Astrocyte (in vitro differentiated cells and primary cell): ENCODE data around the gene ADGRB3. TPM values are rescaled to one million over a fixed set of nuclear protein-coding genes. Genes with fewer than 3 reads are reported as not detected.

Experiments
- DNase-seq: peaks from one replicate; pipeline ENCODE4 v3.0.0-alpha.2; 2010; ENCODE audit warnings: low read depth
- FAIRE-seq: peaks from 2 replicates; lab custom pipeline; 2011; peaks lifted over from hg19 to GRCh38; lab: Jason Lieb, UNC
- H2AFZ ChIP-seq: 2 replicates; pipeline ENCODE4 v1.6.0; 2012; ENCODE audit warnings: low read depth, low read length, inconsistent platforms
- H3K27ac ChIP-seq: 2 replicates; pipeline ENCODE4 v1.5.1; 2011; ENCODE audit warnings: low read depth, low read length, inconsistent platforms
- H3K27me3 ChIP-seq: 2 replicates; pipeline ENCODE4 v1.6.0; 2011; ENCODE audit warnings: low read length, inconsistent platforms; ENCODE audit not compliant: insufficient read depth
- H3K36me3 ChIP-seq: 2 replicates; pipeline ENCODE4 v1.5.1; 2011; ENCODE audit warnings: low read length, inconsistent platforms; ENCODE audit not compliant: insufficient read depth
- H3K4me1 ChIP-seq: 2 replicates; pipeline ENCODE4 v1.5.1; 2011; ENCODE audit warnings: low read length, inconsistent platforms; ENCODE audit not compliant: insufficient read depth
- H3K4me2 ChIP-seq: 2 replicates; pipeline ENCODE4 v1.6.0; 2012; ENCODE audit warnings: low read length, inconsistent platforms
- H3K4me3 ChIP-seq: 2 replicates; pipeline ENCODE4 v1.5.1; 2011; ENCODE audit warnings: low read depth, mild to moderate bottlenecking, low read length, inconsistent platforms; ENCODE audit not compliant: insufficient read depth
- H3K79me2 ChIP-seq: 2 replicates; pipeline ENCODE4 v1.6.0; 2012; ENCODE audit warnings: mild to moderate bottlenecking, low read length, inconsistent platforms; ENCODE audit not compliant: insufficient read depth
- H3K9ac ChIP-seq: 2 replicates; pipeline ENCODE4 v1.6.0; 2012; ENCODE audit warnings: mild to moderate bottlenecking, low read length, inconsistent platforms
- H3K9me3 ChIP-seq: 2 replicates; pipeline ENCODE4 v1.5.1; 2012; ENCODE audit warnings: low read depth, mild to moderate bottlenecking, low read length, inconsistent platforms; ENCODE audit not compliant: insufficient read depth
- H4K20me1 ChIP-seq: 2 replicates; pipeline ENCODE4 v1.6.0; 2012; ENCODE audit warnings: low read length, inconsistent platforms; ENCODE audit not compliant: insufficient read depth
- H3K27ac Mint-ChIP-seq: one replicate; pipeline ENCODE4 v1.8.0; 2021; ENCODE audit warnings: mild to moderate bottlenecking, mixed read lengths; ENCODE audit not compliant: unreplicated experiment
- H3K27me3 Mint-ChIP-seq: one replicate; pipeline ENCODE4 v1.8.0; 2021; ENCODE audit warnings: low read depth, mixed read lengths; ENCODE audit not compliant: unreplicated experiment
- H3K36me3 Mint-ChIP-seq: one replicate; pipeline ENCODE4 v1.8.0; 2021; ENCODE audit warnings: low read depth, mixed read lengths; ENCODE audit not compliant: unreplicated experiment
- H3K4me1 Mint-ChIP-seq: one replicate; pipeline ENCODE4 v1.8.0; 2021; ENCODE audit warnings: low read depth, mixed read lengths; ENCODE audit not compliant: unreplicated experiment
- H3K4me3 Mint-ChIP-seq: one replicate; pipeline ENCODE4 v1.8.0; 2021; ENCODE audit warnings: mild to moderate bottlenecking, moderate library complexity, mixed read lengths; ENCODE audit not compliant: unreplicated experiment
- H3K9me3 Mint-ChIP-seq: one replicate; pipeline ENCODE4 v1.8.0; 2021; ENCODE audit warnings: mild to moderate bottlenecking, mixed read lengths; ENCODE audit not compliant: unreplicated experiment
- EZH2 ChIP-seq: IDR thresholded peaks from 2 replicates; pipeline ENCODE4 v1.6.1; 2012; ENCODE audit warnings: mild to moderate bottlenecking, low read length, inconsistent platforms; ENCODE audit not compliant: insufficient read depth
- total RNA-seq: library from RNA; stranded (reverse); gene quantifications from 2 replicates; pipeline ENCODE4 v1.2.1, GENCODE V29; 2021
- TF ChIP-seq, protein P1 (sequence below): IDR thresholded peaks from 2 replicates; pipeline ENCODE4 v1.5.1; 2011; ENCODE audit warnings: low read depth, mild to moderate bottlenecking, inconsistent platforms, low read length, moderate library complexity; ENCODE audit not compliant: insufficient read depth

Gene ADGRB3
- total RNA-seq, 1 donor from 2014 or later = 0.77 TPM

DNA sequence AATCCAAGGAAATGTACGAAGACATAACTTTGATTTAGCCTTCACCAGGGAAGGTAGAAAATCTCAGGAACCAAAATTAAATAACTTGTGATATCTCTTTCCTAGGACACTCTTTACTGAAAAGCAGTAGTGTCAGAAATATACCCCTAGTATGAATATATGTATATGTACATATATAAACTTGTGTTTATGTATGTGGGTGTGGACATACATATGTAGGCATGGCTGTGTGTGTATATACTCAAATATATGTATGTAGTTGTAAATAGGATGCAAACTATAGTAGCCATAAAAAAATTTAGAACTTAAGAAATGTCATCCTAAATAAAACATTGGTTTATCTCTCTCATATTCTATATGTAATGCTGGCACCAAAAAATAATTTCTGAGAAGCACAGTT is 500.8 kb downstream of the ADGRB3 start:
- H3K4me2 ChIP-seq = no peak overlapping the region
- FAIRE-seq = no peak
- no peaks in the 10 kb centered on the region for H3K9me3 ChIP-seq
- H3K4me3 ChIP-seq = no peak overlapping the region
- TF ChIP-seq, protein P1, sequence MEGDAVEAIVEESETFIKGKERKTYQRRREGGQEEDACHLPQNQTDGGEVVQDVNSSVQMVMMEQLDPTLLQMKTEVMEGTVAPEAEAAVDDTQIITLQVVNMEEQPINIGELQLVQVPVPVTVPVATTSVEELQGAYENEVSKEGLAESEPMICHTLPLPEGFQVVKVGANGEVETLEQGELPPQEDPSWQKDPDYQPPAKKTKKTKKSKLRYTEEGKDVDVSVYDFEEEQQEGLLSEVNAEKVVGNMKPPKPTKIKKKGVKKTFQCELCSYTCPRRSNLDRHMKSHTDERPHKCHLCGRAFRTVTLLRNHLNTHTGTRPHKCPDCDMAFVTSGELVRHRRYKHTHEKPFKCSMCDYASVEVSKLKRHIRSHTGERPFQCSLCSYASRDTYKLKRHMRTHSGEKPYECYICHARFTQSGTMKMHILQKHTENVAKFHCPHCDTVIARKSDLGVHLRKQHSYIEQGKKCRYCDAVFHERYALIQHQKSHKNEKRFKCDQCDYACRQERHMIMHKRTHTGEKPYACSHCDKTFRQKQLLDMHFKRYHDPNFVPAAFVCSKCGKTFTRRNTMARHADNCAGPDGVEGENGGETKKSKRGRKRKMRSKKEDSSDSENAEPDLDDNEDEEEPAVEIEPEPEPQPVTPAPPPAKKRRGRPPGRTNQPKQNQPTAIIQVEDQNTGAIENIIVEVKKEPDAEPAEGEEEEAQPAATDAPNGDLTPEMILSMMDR = no peak
- TF ChIP-seq EZH2 = no peak
- no peaks in the 10 kb centered on the region for H3K27me3 ChIP-seq
- Mint-ChIP-seq H3K9me3 (no peaks in the 10 kb centered on the region), H3K27me3 (no peaks in the 10 kb centered on the region), H3K36me3 (no peaks in the 10 kb centered on the region), H3K4me3 (no peak overlapping the region), H3K27ac (no peak overlapping the region), H3K4me1 (peaks cover 9% of the 10 kb centered on the region)
- H3K4me1 ChIP-seq = no peaks in the 10 kb centered on the region
- no peaks in the 10 kb centered on the region for H4K20me1 ChIP-seq
- H2AFZ ChIP-seq = no peak overlapping the region
- no peaks in the 10 kb centered on the region for H3K36me3 ChIP-seq
- no peak overlapping the region for H3K27ac ChIP-seq
- no peaks in the 10 kb centered on the region for H3K79me2 ChIP-seq
- DNase-seq = no peak
- H3K9ac ChIP-seq = no peak overlapping the region

DNA sequence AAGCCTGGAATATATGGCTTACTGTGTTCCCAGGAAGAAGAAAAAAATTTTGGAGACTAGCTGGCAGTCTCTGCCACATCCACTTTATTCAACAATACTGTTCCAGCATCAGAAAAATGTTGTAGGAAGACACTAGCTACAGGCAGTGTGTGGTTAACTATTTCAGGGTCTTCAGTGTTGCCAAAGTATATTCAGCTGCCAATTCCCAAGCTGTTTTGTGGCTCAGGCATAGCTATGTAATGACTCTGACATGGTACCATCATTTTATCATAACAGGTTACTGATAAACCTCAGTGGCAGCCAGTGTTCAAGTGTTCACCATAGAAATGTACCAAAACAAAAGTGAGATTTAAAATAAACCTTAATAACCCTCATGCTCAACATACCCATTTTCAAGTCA is 503.1 kb downstream of the ADGRB3 start:
- Histone ChIP-seq H3K79me2 (no peaks in the 10 kb centered on the region), H3K9ac (no peak overlapping the region), H2AFZ (no peak overlapping the region), H3K4me2 (no peak overlapping the region), H3K4me3 (no peak overlapping the region), H3K9me3 (no peaks in the 10 kb centered on the region), H3K27me3 (no peaks in the 10 kb centered on the region), H4K20me1 (no peaks in the 10 kb centered on the region), H3K27ac (no peak overlapping the region), H3K36me3 (no peaks in the 10 kb centered on the region), H3K4me1 (no peaks in the 10 kb centered on the region)
- no peak for FAIRE-seq
- H3K9me3 Mint-ChIP-seq = no peaks in the 10 kb centered on the region
- peak; percentile 43 for DNase-seq
- no peaks in the 10 kb centered on the region for H3K27me3 Mint-ChIP-seq
- no peak overlapping the region for H3K4me3 Mint-ChIP-seq
- H3K27ac Mint-ChIP-seq = peak overlapping the region; percentile 58
- TF ChIP-seq EZH2 = no peak
- TF ChIP-seq, protein P1 = no peak
- H3K4me1 Mint-ChIP-seq = peaks cover 9% of the 10 kb centered on the region
- H3K36me3 Mint-ChIP-seq = no peaks in the 10 kb centered on the region

GRCh38 chr6:69138893-69139494 is 503.9 kb downstream of the ADGRB3 start:
- peak overlapping the region; percentile 60 for H3K27ac Mint-ChIP-seq
- Histone ChIP-seq H3K4me1 (no peaks in the 10 kb centered on the region), H3K4me3 (no peak overlapping the region), H3K9ac (no peak overlapping the region), H3K4me2 (peak overlapping the region; percentile 14), H4K20me1 (no peaks in the 10 kb centered on the region), H3K9me3 (no peaks in the 10 kb centered on the region), H3K79me2 (no peaks in the 10 kb centered on the region), H3K27ac (no peak overlapping the region), H3K27me3 (no peaks in the 10 kb centered on the region), H3K36me3 (no peaks in the 10 kb centered on the region), H2AFZ (no peak overlapping the region)
- FAIRE-seq = no peak
- H3K9me3 Mint-ChIP-seq = no peaks in the 10 kb centered on the region
- no peak overlapping the region for H3K4me3 Mint-ChIP-seq
- no peaks in the 10 kb centered on the region for H3K36me3 Mint-ChIP-seq
- peaks cover 9% of the 10 kb centered on the region for H3K4me1 Mint-ChIP-seq
- no peaks in the 10 kb centered on the region for H3K27me3 Mint-ChIP-seq
- TF ChIP-seq, protein P1 = no peak
- TF ChIP-seq EZH2 = no peak
- peak; percentile 20 for DNase-seq
